HepG2 (cell line): ENCODE measurements around the gene PRKCB.

Experiments
- AKAP8 ChIP-seq: sonication (generic); formaldehyde crosslinking; IDR thresholded peaks from 2 replicates; pipeline ENCODE4 v1.5.1; 2020; ENCODE audit warnings: mild to moderate bottlenecking, missing genetic modification reagents
- CENPX ChIP-seq: sonication (generic); formaldehyde crosslinking; IDR thresholded peaks from 2 replicates; pipeline ENCODE4 v1.9.0; 2021; ENCODE audit warnings: mild to moderate bottlenecking, missing genetic modification reagents, moderate library complexity
- CTCF ChIP-seq: sonication (generic); formaldehyde crosslinking; IDR thresholded peaks from 2 replicates; pipeline ENCODE4 v1.5.0; 2020; ENCODE audit warnings: mild to moderate bottlenecking, missing genetic modification reagents, moderate library complexity
- ELK4 ChIP-seq: sonication (generic); formaldehyde crosslinking; IDR thresholded peaks from 2 replicates; pipeline ENCODE4 v1.9.0; 2021; ENCODE audit warnings: missing genetic modification reagents, borderline replicate concordance
- EP300 ChIP-seq, 3 experiments: sonication (generic) in 1 of 3; formaldehyde crosslinking in 1 of 3; IDR thresholded peaks; 2 replicates each; pipeline versions ENCODE4 v1.5.1 to v1.6.1; 2011 to 2020; ENCODE audit warnings: low read depth in 2 of 3, low read length in 2 of 3, borderline replicate concordance in 1 of 3, improper control_type of control experiment in 1 of 3, mild to moderate bottlenecking in 1 of 3, missing genetic modification reagents in 1 of 3, moderate library complexity in 1 of 3
- HNF4A ChIP-seq: sonication (generic); formaldehyde crosslinking; IDR thresholded peaks from 2 replicates; pipeline ENCODE4 v1.4.0; 2020; ENCODE audit warnings: missing genetic modification reagents
- KDM5B ChIP-seq: sonication (generic); formaldehyde crosslinking; IDR thresholded peaks from 2 replicates; pipeline ENCODE4 v1.4.0; 2020; ENCODE audit warnings: missing genetic modification reagents, mild to moderate bottlenecking, borderline replicate concordance
- MAFG ChIP-seq: sonication (generic); formaldehyde crosslinking; IDR thresholded peaks from 2 replicates; pipeline ENCODE4 v1.5.1; 2020; ENCODE audit warnings: mild to moderate bottlenecking, missing genetic modification reagents
- NFYB ChIP-seq: sonication (generic); formaldehyde crosslinking; IDR thresholded peaks from 2 replicates; pipeline ENCODE4 v1.4.0; 2020; ENCODE audit warnings: missing genetic modification reagents
- REST ChIP-seq, 2 experiments: IDR thresholded peaks; 2 replicates each; pipeline ENCODE4 v1.6.1; 2011 to 2012; ENCODE audit warnings: low read length in 2 of 2, borderline replicate concordance in 1 of 2, low read depth in 1 of 2, mild to moderate bottlenecking in 1 of 2, moderate library complexity in 1 of 2
- ZFX ChIP-seq: sonication (generic); formaldehyde crosslinking; IDR thresholded peaks from 2 replicates; pipeline ENCODE4 v1.4.0; 2020; ENCODE audit warnings: mild to moderate bottlenecking, low read depth, missing genetic modification reagents, moderate library complexity
- TF ChIP-seq, protein P1 (sequence below): fragments of 450-650 bp; IDR thresholded peaks from 2 replicates; pipeline ENCODE4 v1.6.1; 2017; ENCODE audit warnings: mild to moderate bottlenecking

- no peak for TF ChIP-seq CTCF (CRISPR knock-in tag)
- no peak for TF ChIP-seq AKAP8 (CRISPR knock-in tag)
- no peak for TF ChIP-seq EP300 (IDR thresholded peaks at IDR 0.05; ENCODE audit: low read depth in 2 of 2, low read length in 2 of 2)
- no peak for TF ChIP-seq EP300 (CRISPR knock-in tag; IDR thresholded peaks at IDR 0.05; ENCODE audit: borderline replicate concordance)
- TF ChIP-seq NFYB (CRISPR knock-in tag) = no peak
- TF ChIP-seq ELK4 (CRISPR knock-in tag) = no peak
- no peak for TF ChIP-seq MAFG (CRISPR knock-in tag)
- TF ChIP-seq CENPX (CRISPR knock-in tag) = no peak
- no peak for TF ChIP-seq ZFX
- TF ChIP-seq REST (IDR thresholded peaks at IDR 0.05; ENCODE audit: borderline replicate concordance in 1 of 2, low read depth in 1 of 2, low read length in 2 of 2) = no peak
- TF ChIP-seq KDM5B (CRISPR knock-in tag) = no peak
- TF ChIP-seq, protein P1, sequence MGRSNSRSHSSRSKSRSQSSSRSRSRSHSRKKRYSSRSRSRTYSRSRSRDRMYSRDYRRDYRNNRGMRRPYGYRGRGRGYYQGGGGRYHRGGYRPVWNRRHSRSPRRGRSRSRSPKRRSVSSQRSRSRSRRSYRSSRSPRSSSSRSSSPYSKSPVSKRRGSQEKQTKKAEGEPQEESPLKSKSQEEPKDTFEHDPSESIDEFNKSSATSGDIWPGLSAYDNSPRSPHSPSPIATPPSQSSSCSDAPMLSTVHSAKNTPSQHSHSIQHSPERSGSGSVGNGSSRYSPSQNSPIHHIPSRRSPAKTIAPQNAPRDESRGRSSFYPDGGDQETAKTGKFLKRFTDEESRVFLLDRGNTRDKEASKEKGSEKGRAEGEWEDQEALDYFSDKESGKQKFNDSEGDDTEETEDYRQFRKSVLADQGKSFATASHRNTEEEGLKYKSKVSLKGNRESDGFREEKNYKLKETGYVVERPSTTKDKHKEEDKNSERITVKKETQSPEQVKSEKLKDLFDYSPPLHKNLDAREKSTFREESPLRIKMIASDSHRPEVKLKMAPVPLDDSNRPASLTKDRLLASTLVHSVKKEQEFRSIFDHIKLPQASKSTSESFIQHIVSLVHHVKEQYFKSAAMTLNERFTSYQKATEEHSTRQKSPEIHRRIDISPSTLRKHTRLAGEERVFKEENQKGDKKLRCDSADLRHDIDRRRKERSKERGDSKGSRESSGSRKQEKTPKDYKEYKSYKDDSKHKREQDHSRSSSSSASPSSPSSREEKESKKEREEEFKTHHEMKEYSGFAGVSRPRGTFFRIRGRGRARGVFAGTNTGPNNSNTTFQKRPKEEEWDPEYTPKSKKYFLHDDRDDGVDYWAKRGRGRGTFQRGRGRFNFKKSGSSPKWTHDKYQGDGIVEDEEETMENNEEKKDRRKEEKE = no peak
- no peak for TF ChIP-seq HNF4A (CRISPR knock-in tag)
Measured at GRCh38 chr16:23979982-23980381, 144.2 kb downstream of the PRKCB start.
